Measurements from ENCODE around the gene TMEM150C.

- no peak for TF ChIP-seq CTCF (IDR thresholded peaks at IDR 0.05)
- no peak for TF ChIP-seq POLR2A (IDR thresholded peaks at IDR 0.05)
Measured at GRCh38 chr4:82508806-82509428, 52.9 kb downstream of the TMEM150C start.
